ELF-1 (cell line): Measurements from ENCODE around the gene MAST4.

Experiments
- DNase-seq: peaks from one replicate; pipeline ENCODE4 v3.0.0-alpha.2; 2016; ENCODE audit warnings: low read depth, low spot score

MAST4 gene

GRCh38 chr5:67081261-67081660, 485.1 kb downstream of the MAST4 start:
- DNase-seq: no peak

- no peak for DNase-seq
Observed at GRCh38 chr5:67082941-67083340, 486.7 kb downstream of the MAST4 start.

- DNase-seq: no peak
Observed at GRCh38 chr5:67085616-67086015, 489.4 kb downstream of the MAST4 start.

- no peak for DNase-seq
Observed at GRCh38 chr5:67089200-67089725, 493.1 kb downstream of the MAST4 start.

GRCh38 chr5:67090040-67090439, 493.8 kb downstream of the MAST4 start:
- DNase-seq: no peak

- DNase-seq: no peak
Observed at GRCh38 chr5:67090593-67090992, 494.4 kb downstream of the MAST4 start.

GRCh38 chr5:67092535-67092934, 496.3 kb downstream of the MAST4 start:
- DNase-seq: peak; percentile 14

GRCh38 chr5:67093279-67093678, 497.1 kb downstream of the MAST4 start:
- no peak for DNase-seq

GRCh38 chr5:67094476-67095300, 498.5 kb downstream of the MAST4 start:
- DNase-seq: peak; percentile 56

- DNase-seq: peak; percentile 16
Observed at GRCh38 chr5:67095346-67096171, 499.4 kb downstream of the MAST4 start.

GRCh38 chr5:67098656-67099055, 502.5 kb downstream of the MAST4 start:
- DNase-seq: no peak

- no peak for DNase-seq
Observed at GRCh38 chr5:67100301-67100700, 504.1 kb downstream of the MAST4 start.

GRCh38 chr5:67102708-67103107, 506.5 kb downstream of the MAST4 start:
- DNase-seq: no peak

- no peak for DNase-seq
Observed at GRCh38 chr5:67104859-67105258, 508.7 kb downstream of the MAST4 start.

GRCh38 chr5:67105270-67105669, 509.1 kb downstream of the MAST4 start:
- no peak for DNase-seq

- no peak for DNase-seq
Observed at GRCh38 chr5:67106626-67107342, 510.6 kb downstream of the MAST4 start.

GRCh38 chr5:67111779-67112178, 515.6 kb downstream of the MAST4 start:
- DNase-seq: no peak

- no peak for DNase-seq
Observed at GRCh38 chr5:67115246-67115645, 519.1 kb downstream of the MAST4 start.

- no peak for DNase-seq
Observed at GRCh38 chr5:67115817-67116216, 519.6 kb downstream of the MAST4 start.

GRCh38 chr5:67118050-67118620, 521.9 kb downstream of the MAST4 start:
- peak; percentile 21 for DNase-seq

GRCh38 chr5:67119010-67119409, 522.8 kb downstream of the MAST4 start:
- DNase-seq: no peak

GRCh38 chr5:67120032-67120431, 523.8 kb downstream of the MAST4 start:
- no peak for DNase-seq
